Liver (tissue), 3 donors: Measurements from ENCODE around the gene OXCT1.

Experiments used
- EGR1 ChIP-seq, 2 donors: IDR thresholded peaks; 2 replicates each; pipeline ENCODE4 v1.6.1; 2016 to 2018; ENCODE audit warnings: antibody characterized with exemption in 2 of 2, low read depth in 2 of 2
- GABPA ChIP-seq, 2 donors: IDR thresholded peaks in 1 of 2; conservative IDR thresholded peaks in 1 of 2; 2 replicates each; pipeline ENCODE4 v1.6.1; 2016; ENCODE audit warnings: antibody characterized with exemption in 2 of 2, mild to moderate bottlenecking in 1 of 2, moderate library complexity in 1 of 2
- RXRA ChIP-seq, 2 donors: IDR thresholded peaks; 2 replicates each; pipeline ENCODE4 v1.6.1; 2017 to 2018; ENCODE audit warnings: antibody characterized with exemption in 2 of 2, mild to moderate bottlenecking in 1 of 2
- SP1 ChIP-seq: IDR thresholded peaks from 2 replicates; pipeline ENCODE4 v1.6.1; 2018; ENCODE audit warnings: antibody characterized with exemption, mild to moderate bottlenecking
- TAF1 ChIP-seq: conservative IDR thresholded peaks from 2 replicates; pipeline ENCODE4 v1.6.1; 2016; ENCODE audit warnings: antibody characterized with exemption, mild to moderate bottlenecking
- TF ChIP-seq, protein P1 (sequence below): IDR thresholded peaks from 2 replicates; pipeline ENCODE4 v1.6.1; 2016; ENCODE audit warnings: antibody characterized with exemption
- TF ChIP-seq, protein P2 (sequence below): fragments of 150-350 bp; IDR thresholded peaks from 2 replicates; pipeline ENCODE4 v1.5.1; 2017; ENCODE audit warnings: improper control_type of control experiment, low read depth, low read length; ENCODE audit not compliant: missing input control
- TF ChIP-seq, protein P3 (sequence below): IDR thresholded peaks from 2 replicates; pipeline ENCODE4 v1.6.1; 2016; ENCODE audit warnings: antibody characterized with exemption
- TF ChIP-seq, protein P4 (sequence below): IDR thresholded peaks from 2 replicates; pipeline ENCODE4 v1.6.1; 2016; ENCODE audit warnings: antibody characterized with exemption, mild to moderate bottlenecking
- donor health status: healthy.
- donor health status: healthy.

DNA sequence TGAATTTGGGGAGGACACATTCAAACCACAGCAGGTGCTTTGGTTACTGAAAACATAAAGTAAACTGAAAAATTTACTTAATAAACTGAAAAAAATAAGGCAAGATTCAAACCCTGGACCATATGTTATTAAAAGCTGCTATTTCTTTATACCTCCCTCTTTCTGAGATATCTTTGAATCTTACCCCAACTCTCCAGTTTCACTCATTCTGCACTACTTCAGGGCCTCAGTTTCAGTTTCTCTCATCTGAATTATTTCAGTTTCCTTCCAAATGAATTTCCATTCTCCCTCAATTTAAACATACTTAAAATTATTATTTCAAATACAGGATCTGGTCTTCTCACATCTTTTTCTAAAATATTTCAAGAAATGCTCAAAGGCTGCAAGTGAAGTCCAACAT is 4.9 kb upstream of the OXCT1 start:
- TF ChIP-seq, protein P1, sequence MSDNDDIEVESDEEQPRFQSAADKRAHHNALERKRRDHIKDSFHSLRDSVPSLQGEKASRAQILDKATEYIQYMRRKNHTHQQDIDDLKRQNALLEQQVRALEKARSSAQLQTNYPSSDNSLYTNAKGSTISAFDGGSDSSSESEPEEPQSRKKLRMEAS: no peak
- TF ChIP-seq, protein P2, sequence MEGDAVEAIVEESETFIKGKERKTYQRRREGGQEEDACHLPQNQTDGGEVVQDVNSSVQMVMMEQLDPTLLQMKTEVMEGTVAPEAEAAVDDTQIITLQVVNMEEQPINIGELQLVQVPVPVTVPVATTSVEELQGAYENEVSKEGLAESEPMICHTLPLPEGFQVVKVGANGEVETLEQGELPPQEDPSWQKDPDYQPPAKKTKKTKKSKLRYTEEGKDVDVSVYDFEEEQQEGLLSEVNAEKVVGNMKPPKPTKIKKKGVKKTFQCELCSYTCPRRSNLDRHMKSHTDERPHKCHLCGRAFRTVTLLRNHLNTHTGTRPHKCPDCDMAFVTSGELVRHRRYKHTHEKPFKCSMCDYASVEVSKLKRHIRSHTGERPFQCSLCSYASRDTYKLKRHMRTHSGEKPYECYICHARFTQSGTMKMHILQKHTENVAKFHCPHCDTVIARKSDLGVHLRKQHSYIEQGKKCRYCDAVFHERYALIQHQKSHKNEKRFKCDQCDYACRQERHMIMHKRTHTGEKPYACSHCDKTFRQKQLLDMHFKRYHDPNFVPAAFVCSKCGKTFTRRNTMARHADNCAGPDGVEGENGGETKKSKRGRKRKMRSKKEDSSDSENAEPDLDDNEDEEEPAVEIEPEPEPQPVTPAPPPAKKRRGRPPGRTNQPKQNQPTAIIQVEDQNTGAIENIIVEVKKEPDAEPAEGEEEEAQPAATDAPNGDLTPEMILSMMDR: no peak
- TF ChIP-seq GABPA (IDR thresholded peaks at IDR 0.05 in 1 of 2, conservative IDR thresholded peaks at IDR 0.05 in 1 of 2) (no peak), EGR1 (IDR thresholded peaks at IDR 0.05; ENCODE audit: low read depth in 2 of 2) (no peak), TAF1 (no peak), RXRA (IDR thresholded peaks at IDR 0.05) (no peak), SP1 (no peak)
- TF ChIP-seq, protein P3, sequence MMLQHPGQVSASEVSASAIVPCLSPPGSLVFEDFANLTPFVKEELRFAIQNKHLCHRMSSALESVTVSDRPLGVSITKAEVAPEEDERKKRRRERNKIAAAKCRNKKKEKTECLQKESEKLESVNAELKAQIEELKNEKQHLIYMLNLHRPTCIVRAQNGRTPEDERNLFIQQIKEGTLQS: no peak
- TF ChIP-seq, protein P4, sequence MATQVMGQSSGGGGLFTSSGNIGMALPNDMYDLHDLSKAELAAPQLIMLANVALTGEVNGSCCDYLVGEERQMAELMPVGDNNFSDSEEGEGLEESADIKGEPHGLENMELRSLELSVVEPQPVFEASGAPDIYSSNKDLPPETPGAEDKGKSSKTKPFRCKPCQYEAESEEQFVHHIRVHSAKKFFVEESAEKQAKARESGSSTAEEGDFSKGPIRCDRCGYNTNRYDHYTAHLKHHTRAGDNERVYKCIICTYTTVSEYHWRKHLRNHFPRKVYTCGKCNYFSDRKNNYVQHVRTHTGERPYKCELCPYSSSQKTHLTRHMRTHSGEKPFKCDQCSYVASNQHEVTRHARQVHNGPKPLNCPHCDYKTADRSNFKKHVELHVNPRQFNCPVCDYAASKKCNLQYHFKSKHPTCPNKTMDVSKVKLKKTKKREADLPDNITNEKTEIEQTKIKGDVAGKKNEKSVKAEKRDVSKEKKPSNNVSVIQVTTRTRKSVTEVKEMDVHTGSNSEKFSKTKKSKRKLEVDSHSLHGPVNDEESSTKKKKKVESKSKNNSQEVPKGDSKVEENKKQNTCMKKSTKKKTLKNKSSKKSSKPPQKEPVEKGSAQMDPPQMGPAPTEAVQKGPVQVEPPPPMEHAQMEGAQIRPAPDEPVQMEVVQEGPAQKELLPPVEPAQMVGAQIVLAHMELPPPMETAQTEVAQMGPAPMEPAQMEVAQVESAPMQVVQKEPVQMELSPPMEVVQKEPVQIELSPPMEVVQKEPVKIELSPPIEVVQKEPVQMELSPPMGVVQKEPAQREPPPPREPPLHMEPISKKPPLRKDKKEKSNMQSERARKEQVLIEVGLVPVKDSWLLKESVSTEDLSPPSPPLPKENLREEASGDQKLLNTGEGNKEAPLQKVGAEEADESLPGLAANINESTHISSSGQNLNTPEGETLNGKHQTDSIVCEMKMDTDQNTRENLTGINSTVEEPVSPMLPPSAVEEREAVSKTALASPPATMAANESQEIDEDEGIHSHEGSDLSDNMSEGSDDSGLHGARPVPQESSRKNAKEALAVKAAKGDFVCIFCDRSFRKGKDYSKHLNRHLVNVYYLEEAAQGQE: no peak
